GM10266 (cell line): Measurements from ENCODE around the gene GTF2I.
"Not testable (repeated sequence)": the region's sequence is repeated elsewhere in the genome, so short reads cannot be mapped to it uniquely, and the experiment has no call there.

Experiments used
- DNase-seq: peaks from one replicate; pipeline ENCODE4 v3.0.0; 2012; ENCODE audit errors: extremely low spot score
- TF ChIP-seq, protein P1 (sequence below): IDR thresholded peaks from 2 replicates; pipeline ENCODE4 v1.5.1; 2012; ENCODE audit warnings: mild to moderate bottlenecking, low read depth; ENCODE audit not compliant: control insufficient read depth, insufficient read depth; ENCODE audit errors: missing control alignments

Gene GTF2I

DNA sequence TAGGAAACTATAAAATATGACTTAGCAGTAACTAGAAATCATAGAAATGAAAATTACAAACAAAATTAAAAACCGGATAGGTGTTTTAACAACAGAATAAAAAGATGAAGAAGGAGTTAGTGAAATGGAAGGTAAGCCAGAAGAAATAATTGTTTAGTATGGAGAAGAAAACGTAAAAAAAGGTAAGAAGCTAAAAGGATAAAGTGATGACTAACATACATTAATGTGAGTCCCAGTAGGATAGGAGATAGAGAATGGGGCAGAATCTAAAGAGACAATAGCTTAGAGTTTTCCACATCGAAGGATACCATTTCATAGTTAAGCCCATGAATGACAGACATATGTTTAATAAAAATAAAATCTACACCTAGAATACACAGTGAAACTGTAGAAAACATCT lies 25.3 kb downstream of the GTF2I start:
- DNase-seq = no peak
- TF ChIP-seq, protein P1, sequence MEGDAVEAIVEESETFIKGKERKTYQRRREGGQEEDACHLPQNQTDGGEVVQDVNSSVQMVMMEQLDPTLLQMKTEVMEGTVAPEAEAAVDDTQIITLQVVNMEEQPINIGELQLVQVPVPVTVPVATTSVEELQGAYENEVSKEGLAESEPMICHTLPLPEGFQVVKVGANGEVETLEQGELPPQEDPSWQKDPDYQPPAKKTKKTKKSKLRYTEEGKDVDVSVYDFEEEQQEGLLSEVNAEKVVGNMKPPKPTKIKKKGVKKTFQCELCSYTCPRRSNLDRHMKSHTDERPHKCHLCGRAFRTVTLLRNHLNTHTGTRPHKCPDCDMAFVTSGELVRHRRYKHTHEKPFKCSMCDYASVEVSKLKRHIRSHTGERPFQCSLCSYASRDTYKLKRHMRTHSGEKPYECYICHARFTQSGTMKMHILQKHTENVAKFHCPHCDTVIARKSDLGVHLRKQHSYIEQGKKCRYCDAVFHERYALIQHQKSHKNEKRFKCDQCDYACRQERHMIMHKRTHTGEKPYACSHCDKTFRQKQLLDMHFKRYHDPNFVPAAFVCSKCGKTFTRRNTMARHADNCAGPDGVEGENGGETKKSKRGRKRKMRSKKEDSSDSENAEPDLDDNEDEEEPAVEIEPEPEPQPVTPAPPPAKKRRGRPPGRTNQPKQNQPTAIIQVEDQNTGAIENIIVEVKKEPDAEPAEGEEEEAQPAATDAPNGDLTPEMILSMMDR = no peak

DNA sequence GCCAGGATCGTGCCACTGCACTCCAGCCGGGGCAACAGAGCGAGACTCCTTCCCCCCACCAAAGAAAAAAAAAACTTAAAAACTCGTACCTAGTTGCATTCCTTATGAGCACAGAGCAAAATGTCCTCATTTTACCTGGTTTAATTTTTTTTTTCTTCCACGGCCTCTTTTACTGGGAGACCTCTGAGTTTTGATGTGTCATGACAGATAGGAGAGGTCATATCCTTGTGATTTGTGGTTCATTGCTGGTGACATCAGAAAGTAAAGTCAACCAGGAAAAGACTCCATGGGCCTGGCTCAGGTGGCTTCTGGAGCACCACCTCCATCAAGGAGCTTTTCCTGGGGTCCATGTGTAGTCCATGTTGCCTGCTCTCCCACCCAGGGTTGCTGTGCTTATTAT lies 26.3 kb downstream of the GTF2I start:
- TF ChIP-seq, protein P1 = no peak
- no peak for DNase-seq

DNA sequence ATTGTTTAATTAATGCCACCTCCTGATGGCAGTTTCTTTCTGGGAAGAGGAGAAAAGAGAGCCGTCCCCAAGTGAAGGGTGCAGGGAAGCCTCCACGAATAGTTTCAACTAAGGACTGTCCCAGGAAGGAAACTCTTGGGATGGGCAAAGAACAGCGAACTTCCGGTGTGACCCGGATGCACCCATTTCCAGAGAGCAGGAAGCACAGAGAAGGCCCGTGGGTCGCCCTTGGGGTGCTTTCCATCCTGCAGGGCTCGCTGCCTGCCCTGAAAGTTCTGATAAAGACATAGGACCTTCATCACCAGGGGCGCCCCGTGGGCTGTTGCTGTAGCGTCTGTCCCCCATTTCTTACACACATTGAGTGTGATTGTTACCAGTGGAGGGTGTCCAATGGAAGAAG lies 27.0 kb downstream of the GTF2I start:
- DNase-seq = no peak
- TF ChIP-seq, protein P1 = no peak

DNA sequence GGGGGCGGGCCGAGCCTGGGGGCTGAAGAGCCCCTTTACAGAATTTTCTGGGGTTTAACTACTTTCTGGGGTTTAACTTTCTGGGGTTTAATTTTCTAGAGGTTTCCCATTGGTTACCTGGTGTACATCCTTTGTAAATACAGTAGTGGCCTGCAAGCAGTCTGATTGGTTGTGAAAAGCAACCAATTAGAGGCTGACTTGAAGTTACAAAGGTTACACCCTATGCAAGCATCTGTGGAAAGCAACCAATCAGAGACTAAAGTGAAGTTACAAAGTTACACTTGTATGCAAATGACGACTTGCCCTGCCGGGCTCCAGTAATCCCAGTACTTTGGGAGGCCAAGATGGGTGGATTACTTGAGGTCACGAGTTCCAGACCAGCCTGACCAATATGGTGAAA lies 27.4 kb downstream of the GTF2I start:
- DNase-seq = no peak
- TF ChIP-seq, protein P1 = no peak

DNA sequence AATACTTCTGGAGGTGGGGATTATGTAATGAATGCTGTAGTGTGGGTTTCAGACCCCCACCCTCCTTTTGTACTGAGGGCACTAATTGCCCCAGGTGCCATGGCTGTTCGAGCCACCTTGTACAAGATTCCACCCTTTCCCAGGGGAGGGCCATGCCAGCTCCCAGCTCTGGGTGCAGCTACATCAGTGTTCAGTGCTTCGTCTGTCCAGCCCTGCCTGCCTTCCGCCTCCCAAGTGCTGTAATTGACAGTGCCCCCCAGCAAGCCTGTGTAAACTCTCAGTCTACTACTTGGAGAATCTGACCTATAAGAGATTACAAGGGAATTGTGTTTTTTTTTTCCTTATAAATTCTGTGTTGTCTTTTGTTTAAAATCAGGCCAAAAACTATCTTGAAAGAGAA lies 33.0 kb downstream of the GTF2I start:
- TF ChIP-seq, protein P1 = no peak

DNA sequence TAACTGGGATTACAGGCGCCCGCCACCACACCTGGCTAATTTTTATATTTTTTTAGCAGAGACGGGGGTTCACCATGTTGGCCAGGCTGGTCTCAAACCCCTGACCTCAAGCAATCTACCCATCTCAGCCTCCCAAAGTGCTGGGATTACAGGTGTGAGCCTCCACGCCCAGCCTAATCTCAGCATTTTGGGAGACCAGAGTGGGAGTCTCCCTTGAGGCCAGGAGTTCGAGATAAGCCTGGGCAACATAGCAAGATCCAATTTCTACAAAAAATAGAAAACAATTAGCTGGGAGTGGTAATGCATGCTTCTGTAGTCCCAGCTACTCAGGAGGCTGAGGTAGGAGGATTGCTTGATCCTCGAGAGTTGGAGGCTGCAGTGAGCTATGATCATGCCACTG lies 46.9 kb downstream of the GTF2I start:
- DNase-seq = not testable (repeated sequence)

More for the DNA sequence above, 33.0 kb downstream of the GTF2I start:
- DNase-seq = no peak

DNA sequence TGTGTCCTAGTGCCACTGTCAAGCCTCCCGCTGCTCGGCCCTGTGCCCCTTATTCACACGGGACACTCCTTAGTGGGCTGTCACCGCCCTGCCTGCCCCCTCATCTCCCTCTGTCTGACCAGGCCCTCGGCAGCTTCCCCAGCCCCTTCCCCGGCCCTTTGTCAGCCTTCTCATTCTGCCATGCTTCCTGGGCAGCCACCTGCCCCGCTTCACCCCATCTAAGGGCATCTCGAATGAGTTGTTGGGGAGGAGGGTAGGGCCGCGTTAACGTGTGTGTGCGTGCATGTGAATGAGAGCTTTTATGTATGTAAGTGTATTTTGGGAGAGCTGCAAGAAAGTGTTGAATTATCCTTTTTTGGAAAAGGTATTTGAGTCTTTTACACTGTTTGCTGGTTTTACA lies 49.7 kb downstream of the GTF2I start:
- no peak for DNase-seq
- TF ChIP-seq, protein P1 = no peak

DNA sequence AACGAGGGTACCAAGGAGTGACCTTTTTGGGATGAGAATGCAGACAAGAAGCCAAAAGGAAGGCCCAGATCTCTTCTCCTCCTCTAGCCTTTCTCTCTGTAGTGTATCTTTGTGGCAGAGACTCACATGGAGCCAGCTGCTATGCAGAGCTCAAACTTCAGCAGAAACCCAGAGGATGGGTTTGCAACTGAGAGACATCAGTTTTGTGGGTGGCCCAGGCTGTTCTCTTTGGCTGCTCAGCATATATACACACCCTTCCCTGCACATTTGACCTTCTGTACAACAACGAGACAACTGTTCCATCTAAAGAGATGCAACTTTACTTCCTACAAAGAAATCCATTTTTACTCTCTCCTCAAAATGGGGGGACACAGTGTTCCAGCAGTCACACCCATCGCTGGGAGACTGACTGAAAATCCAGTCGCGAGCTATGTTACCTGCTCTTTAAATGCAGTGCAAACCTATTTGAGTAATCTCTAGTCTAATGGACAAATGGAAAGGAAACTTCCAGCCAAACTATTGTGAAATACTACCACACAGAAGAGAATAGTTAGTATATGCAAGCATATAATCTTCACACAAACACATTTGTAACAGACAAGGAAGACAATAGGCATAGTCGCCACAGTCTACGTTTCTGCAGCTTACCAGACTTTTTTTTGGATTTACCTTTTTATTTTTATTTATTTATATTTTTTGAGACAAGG lies 51.2 kb downstream of the GTF2I start:
- no peak for DNase-seq
- TF ChIP-seq, protein P1 = no peak
